Keratinocyte (primary cell): ENCODE results near the gene KIAA1755. TPM values are rescaled to one million over a fixed set of nuclear protein-coding genes. Genes with fewer than 3 reads are reported as not detected.

Source experiments
- DNase-seq: peaks from one replicate; pipeline ENCODE4 v3.0.0-alpha.2; 2011; ENCODE audit warnings: low read depth, missing footprints, low spot score
- FAIRE-seq: peaks from 2 replicates; lab custom pipeline; 2011; peaks lifted over from hg19 to GRCh38; lab: Jason Lieb, UNC
- H2AFZ ChIP-seq: 2 replicates; pipeline ENCODE4 v1.6.0; 2012; ENCODE audit warnings: low read length, control low read depth, inconsistent platforms; ENCODE audit not compliant: control insufficient read depth
- H3K27ac ChIP-seq: 2 replicates; pipeline ENCODE4 v1.5.1; 2011; ENCODE audit warnings: low read length; ENCODE audit not compliant: control insufficient read depth, insufficient read depth
- H3K27me3 ChIP-seq: 3 replicates; pipeline ENCODE4 v1.6.0; 2011; ENCODE audit warnings: low read length; ENCODE audit not compliant: control insufficient read depth, insufficient read depth; ENCODE audit errors: extremely low read depth
- H3K36me3 ChIP-seq, 2 experiments: 2 replicates in 1 of 2; 3 replicates in 1 of 2; pipeline ENCODE4 v1.5.1; 2011; ENCODE audit warnings: low read length in 2 of 2, mild to moderate bottlenecking in 1 of 2; ENCODE audit not compliant: control insufficient read depth in 2 of 2, insufficient read depth in 2 of 2; ENCODE audit errors: extremely low read depth in 1 of 2
- H3K4me1 ChIP-seq: 3 replicates; pipeline ENCODE4 v1.5.1; 2011; ENCODE audit warnings: low read length; ENCODE audit not compliant: control insufficient read depth, insufficient read depth; ENCODE audit errors: extremely low read depth
- H3K4me2 ChIP-seq: 3 replicates; pipeline ENCODE4 v1.6.0; 2011; ENCODE audit warnings: low read depth, low read length; ENCODE audit not compliant: control insufficient read depth, insufficient read depth; ENCODE audit errors: extremely low read depth
- H3K4me3 ChIP-seq, 3 experiments: fragments of 200-600 bp in 1 of 3; sonication (generic) in 1 of 3; 2 replicates in 2 of 3; 3 replicates in 1 of 3; pipeline ENCODE4 v1.5.1; 2011 to 2016; ENCODE audit warnings: low read length in 3 of 3, mild to moderate bottlenecking in 3 of 3, control low read depth in 2 of 3, inconsistent platforms in 1 of 3, low read depth in 1 of 3, mixed read lengths in 1 of 3, mixed run types in 1 of 3, moderate library complexity in 1 of 3; ENCODE audit not compliant: control insufficient read depth in 2 of 3, insufficient read depth in 2 of 3; ENCODE audit errors: extremely low read depth in 1 of 3
- H3K79me2 ChIP-seq: 2 replicates; pipeline ENCODE4 v1.6.0; 2012; ENCODE audit warnings: low read length; ENCODE audit not compliant: control insufficient read depth, insufficient read depth
- H3K9ac ChIP-seq: 3 replicates; pipeline ENCODE4 v1.6.0; 2011; ENCODE audit warnings: low read length; ENCODE audit not compliant: control insufficient read depth, insufficient read depth; ENCODE audit errors: extremely low read depth
- H3K9me1 ChIP-seq: 3 replicates; pipeline ENCODE4 v1.6.0; 2011; ENCODE audit warnings: low read length; ENCODE audit not compliant: control insufficient read depth, insufficient read depth; ENCODE audit errors: extremely low read depth
- H3K9me3 ChIP-seq: 2 replicates; pipeline ENCODE4 v1.5.1; 2012; ENCODE audit warnings: low read depth, low read length; ENCODE audit not compliant: control insufficient read depth
- H4K20me1 ChIP-seq: 3 replicates; pipeline ENCODE4 v1.6.0; 2011; ENCODE audit warnings: low read length; ENCODE audit not compliant: control insufficient read depth, insufficient read depth; ENCODE audit errors: extremely low read depth
- EZH2 ChIP-seq: IDR thresholded peaks from one replicate; pipeline ENCODE4 v1.6.1; 2012; ENCODE audit warnings: inconsistent platforms, mild to moderate bottlenecking, low read length, moderate library complexity
- dilution Hi-C: fragments of 300-500 bp; cut with MboI; formaldehyde crosslinking; loops from one replicate; pipeline ENCODE4 v1.7.0; 2020; ENCODE audit warnings: low sequenced_read_pairs; ENCODE audit not compliant: extremely low pct_ligation_motif_present
- polyA plus RNA-seq, 5 experiments: library from polyadenylated mRNA; depleted of rRNA in 3 of 5; stranded (reverse) in 3 of 5; stranded (forward) in 1 of 5; unstranded in 1 of 5; fragments of >200 nt; gene quantifications; 1 replicate in 1 of 5; 2 replicates in 3 of 5; 3 replicates in 1 of 5; pipeline versions ENCODE4 v1.2.1 to v1.2.3, GENCODE V29; 2011 to 2012; ENCODE audit warnings: missing spikeins in 2 of 5, low read depth in 1 of 5, low replicate concordance in 1 of 5
- TF ChIP-seq, protein P1 (sequence below), 3 experiments: IDR thresholded peaks in 1 of 3; conservative IDR thresholded peaks in 1 of 3; optimal IDR thresholded peaks in 1 of 3; 2 replicates in 2 of 3; 3 replicates in 1 of 3; pipeline versions ENCODE3 to v1.5.1; 2011; ENCODE audit warnings: low read length in 3 of 3, mild to moderate bottlenecking in 3 of 3, moderate library complexity in 2 of 3, control low read depth in 1 of 3, inconsistent platforms in 1 of 3; ENCODE audit not compliant: insufficient read depth in 2 of 3; ENCODE audit errors: extremely low read depth in 1 of 3

KIAA1755 gene
- polyA plus RNA-seq, 1 donor (not counting 4 experiments of a cell fraction or from before 2014, with no cell fraction given): not detected

- Histone ChIP-seq H3K27ac (no peak overlapping the region), H3K27me3 (no peaks in the 10 kb centered on the region), H3K9ac (no peak overlapping the region), H3K79me2 (no peaks in the 10 kb centered on the region), H3K4me2 (no peak overlapping the region), H3K9me3 (no peaks in the 10 kb centered on the region), H3K9me1 (no peaks in the 10 kb centered on the region), H3K36me3 (no peaks in the 10 kb centered on the region), H3K4me3 (no peak overlapping the region), H2AFZ (no peak overlapping the region), H3K4me1 (peaks cover 24% of the 10 kb centered on the region), H4K20me1 (no peaks in the 10 kb centered on the region)
- dilution Hi-C loops: no loop called here
- DNase-seq (no peak), FAIRE-seq (no peak)
- TF ChIP-seq, protein P1, sequence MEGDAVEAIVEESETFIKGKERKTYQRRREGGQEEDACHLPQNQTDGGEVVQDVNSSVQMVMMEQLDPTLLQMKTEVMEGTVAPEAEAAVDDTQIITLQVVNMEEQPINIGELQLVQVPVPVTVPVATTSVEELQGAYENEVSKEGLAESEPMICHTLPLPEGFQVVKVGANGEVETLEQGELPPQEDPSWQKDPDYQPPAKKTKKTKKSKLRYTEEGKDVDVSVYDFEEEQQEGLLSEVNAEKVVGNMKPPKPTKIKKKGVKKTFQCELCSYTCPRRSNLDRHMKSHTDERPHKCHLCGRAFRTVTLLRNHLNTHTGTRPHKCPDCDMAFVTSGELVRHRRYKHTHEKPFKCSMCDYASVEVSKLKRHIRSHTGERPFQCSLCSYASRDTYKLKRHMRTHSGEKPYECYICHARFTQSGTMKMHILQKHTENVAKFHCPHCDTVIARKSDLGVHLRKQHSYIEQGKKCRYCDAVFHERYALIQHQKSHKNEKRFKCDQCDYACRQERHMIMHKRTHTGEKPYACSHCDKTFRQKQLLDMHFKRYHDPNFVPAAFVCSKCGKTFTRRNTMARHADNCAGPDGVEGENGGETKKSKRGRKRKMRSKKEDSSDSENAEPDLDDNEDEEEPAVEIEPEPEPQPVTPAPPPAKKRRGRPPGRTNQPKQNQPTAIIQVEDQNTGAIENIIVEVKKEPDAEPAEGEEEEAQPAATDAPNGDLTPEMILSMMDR (optimal IDR thresholded peaks at IDR 0.05 in 1 of 3, IDR thresholded peaks at IDR 0.05 in 1 of 3, conservative IDR thresholded peaks at IDR 0.05 in 1 of 3; ENCODE audit: extremely low read depth in 1 of 3, insufficient read depth in 2 of 3, low read length in 3 of 3): no peak
- TF ChIP-seq EZH2: no peak
Observed at GRCh38 chr20:38191654-38192053, 68.9 kb downstream of the KIAA1755 start.

DNA sequence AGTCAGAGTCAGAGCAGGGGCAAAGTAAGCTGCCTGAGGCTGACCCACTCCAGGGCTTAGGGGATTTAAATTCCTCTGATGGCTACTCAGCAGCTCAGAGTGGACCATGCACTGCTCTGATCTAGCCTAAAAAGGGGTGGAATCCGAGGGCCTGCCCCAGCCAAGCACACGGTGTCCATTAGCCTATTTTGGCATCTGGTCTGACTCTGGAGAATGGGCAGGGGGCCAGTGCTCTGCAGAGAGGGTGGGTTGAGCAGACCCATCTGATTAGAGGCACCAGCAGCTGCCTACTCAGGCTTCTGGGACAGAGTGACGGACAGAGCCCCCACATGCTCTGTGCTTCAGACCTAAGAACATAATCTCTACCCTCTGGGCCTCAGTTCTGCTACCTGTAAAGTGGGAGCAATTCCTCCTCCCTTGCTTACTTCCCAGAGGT lies 69.6 kb downstream of the KIAA1755 start:
- Histone ChIP-seq H3K36me3 (no peaks in the 10 kb centered on the region), H3K9ac (no peak overlapping the region), H3K27me3 (no peaks in the 10 kb centered on the region), H4K20me1 (no peaks in the 10 kb centered on the region), H3K9me1 (no peaks in the 10 kb centered on the region), H3K4me2 (no peak overlapping the region), H3K9me3 (no peaks in the 10 kb centered on the region), H2AFZ (no peak overlapping the region), H3K4me1 (peaks cover 17% of the 10 kb centered on the region), H3K27ac (no peak overlapping the region), H3K4me3 (no peak overlapping the region), H3K79me2 (no peaks in the 10 kb centered on the region)
- DNase-seq (no peak), FAIRE-seq (no peak)
- dilution Hi-C loops: no loop called here
- TF ChIP-seq EZH2: no peak
- TF ChIP-seq, protein P1 (optimal IDR thresholded peaks at IDR 0.05 in 1 of 3, IDR thresholded peaks at IDR 0.05 in 1 of 3, conservative IDR thresholded peaks at IDR 0.05 in 1 of 3; ENCODE audit: extremely low read depth in 1 of 3, insufficient read depth in 2 of 3, low read length in 3 of 3): no peak
